HG03103 (cell line): Measurements from ENCODE around the gene JTB.
"Not testable (repeated sequence)": the region's sequence is repeated elsewhere in the genome, so short reads cannot be mapped to it uniquely, and the experiment has no call there.

Source experiments
- ATAC-seq: cut with Tn5 transposase; IDR thresholded peaks from one replicate; pipeline ENCODE4 v1.9.1; 2021; ENCODE audit warnings: low read depth; ENCODE audit not compliant: unreplicated experiment

JTB gene

GRCh38 chr1:153977250-153978240 lies at the start of gene JTB:
JTB (minus strand) TSS chr1:153977674; CDS start chr1:153977252, 422 bp downstream.
- no peak for ATAC-seq

DNA sequence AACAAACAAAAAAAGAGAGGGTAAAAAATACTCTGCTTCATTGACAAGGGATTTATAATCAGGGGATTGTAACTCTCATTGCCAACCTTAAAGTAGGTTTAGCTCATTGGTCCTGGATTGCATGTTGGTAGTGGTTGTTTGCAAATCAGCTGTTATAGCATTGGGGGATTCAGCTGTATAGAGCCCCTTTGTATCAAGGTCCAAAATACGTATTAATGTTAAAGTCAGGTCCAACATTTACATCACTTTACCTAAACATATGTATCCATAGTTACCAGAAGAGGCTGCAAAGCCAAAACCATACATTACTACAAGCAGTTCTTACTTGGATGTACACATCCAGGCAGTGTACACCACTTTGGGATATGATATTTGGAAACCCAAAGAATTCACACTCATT lies 42.5 kb upstream of the JTB start:
- ATAC-seq: no peak

- ATAC-seq: no peak
Observed at GRCh38 chr1:154019269-154019668, 41.8 kb upstream of the JTB start.

- no peak for ATAC-seq
Observed at GRCh38 chr1:154014154-154014907, 36.9 kb upstream of the JTB start.

GRCh38 chr1:154012543-154012942 lies 35.1 kb upstream of the JTB start:
- ATAC-seq: not testable (repeated sequence)

GRCh38 chr1:154012129-154012528 lies 34.7 kb upstream of the JTB start:
- ATAC-seq: no peak

- no peak for ATAC-seq
Observed at GRCh38 chr1:154006136-154006535, 28.7 kb upstream of the JTB start.

DNA sequence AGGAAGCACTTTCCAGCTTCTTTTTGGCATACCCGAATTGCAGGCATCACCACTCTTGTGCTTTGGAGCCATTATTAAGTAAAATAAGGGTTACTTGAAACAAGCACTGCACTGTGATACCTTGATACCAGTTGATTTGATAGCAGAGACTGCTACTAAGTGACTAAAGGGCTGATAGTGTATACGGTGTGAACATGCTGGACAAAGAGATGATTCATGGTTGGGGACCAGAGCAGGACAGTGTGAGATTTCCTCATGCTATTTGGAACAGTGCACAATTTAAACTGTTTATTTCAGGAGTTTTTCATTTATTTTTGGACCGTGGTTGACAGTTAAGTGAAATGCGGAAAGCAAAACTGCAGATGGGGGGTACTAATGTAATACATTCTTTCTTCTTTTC lies 22.9 kb upstream of the JTB start:
- no peak for ATAC-seq

DNA sequence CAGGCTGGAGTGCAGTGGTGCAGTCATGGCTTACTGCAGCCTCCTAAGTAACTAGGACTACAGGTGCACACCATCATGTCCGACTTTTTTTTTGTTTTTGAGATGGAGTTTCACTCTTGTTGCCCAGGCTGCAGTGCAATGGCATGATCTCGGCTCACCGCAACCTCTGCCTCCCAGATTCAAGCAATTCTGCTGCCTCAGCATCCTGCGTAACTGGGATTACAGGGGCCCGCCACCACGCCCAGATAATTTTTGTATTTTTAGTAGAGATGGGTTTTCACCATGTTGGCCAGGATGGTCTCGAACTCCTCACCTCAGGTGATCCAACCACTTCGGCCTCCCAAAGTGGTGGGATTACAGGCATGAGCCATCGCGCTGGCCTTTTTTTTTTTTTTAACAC lies 19.4 kb upstream of the JTB start:
- not testable (repeated sequence) for ATAC-seq

GRCh38 chr1:153995640-153996039 lies 18.2 kb upstream of the JTB start:
- no peak for ATAC-seq

- no peak for ATAC-seq
Observed at GRCh38 chr1:153995202-153995601, 17.7 kb upstream of the JTB start.

DNA sequence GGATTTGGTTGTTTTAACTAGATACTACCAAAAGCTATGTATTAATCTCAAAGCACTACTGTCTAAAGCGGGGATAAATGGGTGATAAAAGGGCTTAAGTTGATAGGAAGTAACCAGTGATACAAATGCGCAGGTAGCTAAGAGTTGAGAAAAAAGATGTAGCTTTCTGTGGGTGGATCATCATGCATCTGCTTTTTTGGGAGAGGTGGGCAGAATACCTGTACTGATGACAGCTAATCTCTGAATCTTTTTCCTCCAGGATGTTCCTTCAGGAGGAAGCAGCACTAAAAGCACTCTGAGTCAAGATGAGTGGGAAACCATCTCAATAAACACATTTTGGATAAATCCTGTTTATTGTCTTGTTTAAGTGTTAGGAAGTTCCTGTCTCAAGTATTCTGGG lies 14.3 kb upstream of the JTB start:
- no peak for ATAC-seq

DNA sequence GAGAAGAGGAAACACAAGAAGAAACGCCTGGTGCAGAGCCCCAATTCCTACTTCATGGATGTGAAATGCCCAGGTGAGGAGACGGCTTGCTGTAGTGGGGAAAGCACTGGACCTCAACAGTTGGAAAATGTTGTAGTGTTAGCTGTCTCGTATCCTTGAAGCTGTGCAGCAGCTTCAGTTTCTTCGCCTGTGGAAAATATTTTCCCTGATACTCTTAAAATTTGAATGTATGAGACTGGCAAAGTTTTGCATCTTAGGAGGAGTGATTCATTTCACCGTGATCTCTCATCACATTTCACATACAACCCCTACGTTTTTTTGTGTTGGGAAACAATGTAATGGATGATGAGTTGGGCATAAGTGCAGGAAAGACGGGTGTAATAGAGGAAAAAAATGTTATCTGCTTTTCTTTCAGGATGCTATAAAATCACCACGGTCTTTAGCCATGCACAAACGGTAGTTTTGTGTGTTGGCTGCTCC lies 13.7 kb upstream of the JTB start:
- no peak for ATAC-seq

- ATAC-seq: peak; percentile 57
Observed at GRCh38 chr1:153990468-153991150, 13.1 kb upstream of the JTB start, which contains the start of gene RPS27. RPS27 (plus strand) TSS chr1:153990762; CDS start chr1:153990797, 35 bp downstream.

GRCh38 chr1:153987621-153988020 lies 10.1 kb upstream of the JTB start:
- ATAC-seq: no peak

- no peak for ATAC-seq
Observed at GRCh38 chr1:153985941-153986761, 8.7 kb upstream of the JTB start, which contains the start of gene RAB13. RAB13 (minus strand) TSS chr1:153986339; CDS start chr1:153986236, 103 bp downstream.

GRCh38 chr1:153985341-153985912 lies 8.0 kb upstream of the JTB start:
- ATAC-seq: no peak

DNA sequence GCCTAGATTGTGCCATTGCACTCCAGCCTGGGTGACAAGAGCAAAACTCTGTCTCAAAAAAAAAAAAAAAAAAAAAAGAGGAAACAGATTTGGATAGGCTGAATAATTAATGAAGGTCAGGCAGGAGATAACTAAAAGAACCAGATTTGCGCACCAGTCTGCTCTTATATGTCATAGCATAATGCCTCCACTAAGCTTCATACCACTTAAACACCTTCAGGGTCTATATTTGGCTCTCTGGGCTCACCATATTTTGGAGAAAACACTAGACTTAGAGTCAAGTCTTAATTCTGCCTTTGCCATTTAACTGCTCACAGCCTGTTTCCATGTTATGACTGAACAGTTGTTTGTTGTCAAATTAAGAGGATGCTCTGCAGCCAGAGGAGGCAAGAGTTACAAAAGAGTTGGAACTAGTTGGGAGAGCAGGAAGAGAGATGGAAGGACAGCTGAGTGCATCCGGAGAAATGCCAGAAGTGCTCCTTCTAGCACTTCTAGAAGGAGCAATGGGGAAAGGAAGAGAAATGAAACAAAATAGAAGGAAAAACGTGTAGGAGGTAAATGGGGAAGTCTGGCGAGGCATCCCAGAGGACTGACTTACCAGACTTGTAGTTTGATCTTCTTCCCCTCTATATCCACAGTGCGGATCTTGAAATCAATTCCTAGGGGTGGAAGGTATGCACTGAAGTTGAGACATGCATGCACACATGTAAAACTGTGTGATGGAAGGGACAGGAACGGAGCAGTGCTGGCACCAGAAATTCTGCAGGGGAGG lies 6.8 kb upstream of the JTB start:
- no peak for ATAC-seq

- ATAC-seq: not testable (repeated sequence)
Observed at GRCh38 chr1:153981735-153982134, 4.3 kb upstream of the JTB start.
